GM23248 (cell line): ENCODE results near the gene ATP6V0C. TPM values are rescaled to one million over a fixed set of nuclear protein-coding genes. Genes with fewer than 3 reads are reported as not detected.

Source experiments
- DNase-seq: peaks from one replicate; pipeline ENCODE4 v3.0.0-alpha.2; 2015
- H2AFZ ChIP-seq: fragments of 200-600 bp; sonication (generic); 2 replicates; pipeline ENCODE4 v1.6.1; 2016; ENCODE audit warnings: antibody characterized with exemption
- H3F3A ChIP-seq: fragments of 200-600 bp; sonication (generic); 2 replicates; pipeline ENCODE4 v1.6.1; 2016; ENCODE audit warnings: mild to moderate bottlenecking, antibody characterized with exemption, mixed run types; ENCODE audit not compliant: insufficient read depth
- H3K27ac ChIP-seq: fragments of 200-600 bp; sonication (generic); 2 replicates; pipeline ENCODE4 v1.5.1; 2016; ENCODE audit warnings: mild to moderate bottlenecking
- H3K27me3 ChIP-seq: fragments of 200-600 bp; sonication (generic); replicated peaks from 2 replicates; pipeline ENCODE4 v1.6.1; 2016; ENCODE audit warnings: mild to moderate bottlenecking; ENCODE audit not compliant: insufficient read depth
- H3K36me3 ChIP-seq: fragments of 200-600 bp; sonication (generic); 2 replicates; pipeline ENCODE4 v1.6.1; 2016; ENCODE audit warnings: low read depth, mild to moderate bottlenecking
- H3K4me1 ChIP-seq: fragments of 200-600 bp; sonication (generic); 2 replicates; pipeline ENCODE4 v1.6.1; 2016; ENCODE audit warnings: mild to moderate bottlenecking; ENCODE audit not compliant: insufficient read depth
- H3K4me2 ChIP-seq: fragments of 200-600 bp; sonication (generic); one replicate; pipeline ENCODE4 v1.6.1; 2016; ENCODE audit warnings: mild to moderate bottlenecking; ENCODE audit not compliant: unreplicated experiment
- H3K4me3 ChIP-seq: fragments of 200-600 bp; sonication (generic); 2 replicates; pipeline ENCODE4 v1.5.1; 2016; ENCODE audit warnings: mild to moderate bottlenecking
- H3K79me2 ChIP-seq: fragments of 200-600 bp; sonication (generic); 2 replicates; pipeline ENCODE4 v1.6.1; 2016; ENCODE audit warnings: mild to moderate bottlenecking; ENCODE audit not compliant: insufficient read depth
- H3K9ac ChIP-seq: fragments of 200-600 bp; sonication (generic); 2 replicates; pipeline ENCODE4 v1.6.1; 2016; ENCODE audit warnings: mild to moderate bottlenecking
- H3K9me2 ChIP-seq: fragments of 200-600 bp; sonication (generic); 2 replicates; pipeline ENCODE4 v1.6.1; 2016; ENCODE audit warnings: mixed run types, mild to moderate bottlenecking, moderate library complexity; ENCODE audit not compliant: insufficient read depth
- H3K9me3 ChIP-seq: fragments of 200-600 bp; sonication (generic); one replicate; pipeline ENCODE4 v1.6.1; 2017; ENCODE audit warnings: low read depth
- H4K20me1 ChIP-seq: fragments of 200-600 bp; sonication (generic); 2 replicates; pipeline ENCODE4 v1.6.0; 2016; ENCODE audit not compliant: insufficient read depth
- EZH2 ChIP-seq: fragments of 200-600 bp; sonication (generic); IDR thresholded peaks from 2 replicates; pipeline ENCODE4 v1.6.1; 2018; ENCODE audit warnings: antibody characterized with exemption, mild to moderate bottlenecking; ENCODE audit not compliant: insufficient read depth, poor library complexity, severe bottlenecking
- EZH2phosphoT487 ChIP-seq: fragments of 200-600 bp; sonication (generic); IDR thresholded peaks from 2 replicates; pipeline ENCODE4 v1.6.1; 2018; ENCODE audit warnings: antibody characterized with exemption, moderate library complexity, mild to moderate bottlenecking, low read depth; ENCODE audit not compliant: insufficient read depth
- WGBS, 2 experiments: methylation state at CpG; one replicate each; pipeline ENCODE4 v1.1.6; 2015 to 2017; ENCODE audit warnings: low lambda C conversion rate in 2 of 2, low coverage in 1 of 2; ENCODE audit errors: missing lambda C conversion rate in 2 of 2; 5-methylcytosine and 5-hydroxymethylcytosine counted together
- in situ Hi-C: fragments of 300-500 bp; cut with MboI; formaldehyde crosslinking; loops from 2 replicates; pipeline ENCODE4 v1.15.0; 2020
- polyA plus RNA-seq: library from polyadenylated mRNA; unstranded; fragments of >200 nt; fragmentation: Nextera tagmentation; extraction: Ambion mirVana; gene quantifications from 2 replicates; pipeline ENCODE4 v1.2.1, GENCODE V29; 2016
- total RNA-seq: library from RNA; depleted of rRNA; stranded (reverse); fragments of >200 nt; shearing (Covaris generic); gene quantifications from 2 replicates; pipeline ENCODE4 v1.2.3, GENCODE V29; 2014

The ATP6V0C gene
- total and polyA plus RNA-seq, 2 experiments from 2014 or later = 43.2 to 186 TPM

DNA sequence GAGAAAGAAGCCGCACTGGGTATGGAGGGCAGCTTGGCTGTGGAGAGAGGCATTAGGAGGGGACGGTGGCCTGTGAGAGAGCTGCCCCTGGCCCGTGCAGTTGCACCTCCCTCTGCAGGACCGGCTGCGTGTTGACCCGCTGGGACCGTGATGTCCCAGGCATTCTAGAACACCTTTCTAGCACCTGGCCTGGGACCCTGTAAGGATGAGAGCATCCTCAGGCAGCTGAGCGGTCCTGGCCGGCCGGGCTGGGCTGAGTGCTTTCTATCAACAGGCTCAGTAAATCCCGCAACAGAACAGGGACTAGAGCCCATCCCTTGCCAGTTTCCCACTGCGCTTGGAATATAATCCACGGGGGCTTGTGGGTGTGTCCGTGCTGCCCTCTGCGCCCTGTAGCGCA, 24.2 kb upstream of the ATP6V0C start:
- Histone ChIP-seq H3K27me3 (no peaks in the 10 kb centered on the region), H3K79me2 (peaks cover 63% of the 10 kb centered on the region), H2AFZ (no peak overlapping the region), H4K20me1 (no peaks in the 10 kb centered on the region), H3K9me2 (no peaks in the 10 kb centered on the region), H3F3A (no peaks in the 10 kb centered on the region), H3K36me3 (no peaks in the 10 kb centered on the region), H3K4me1 (no peaks in the 10 kb centered on the region), H3K9me3 (no peaks in the 10 kb centered on the region), H3K27ac (no peak overlapping the region), H3K4me2 (no peak overlapping the region), H3K9ac (no peak overlapping the region), H3K4me3 (no peak overlapping the region)
- in situ Hi-C loops = no loop called here
- TF ChIP-seq EZH2 = no peak
- TF ChIP-seq EZH2phosphoT487 = no peak
- 96 to 98% methylated on average over 14 to 16 of the region's 16 CpGs for WGBS, 2 experiments
- DNase-seq = no peak

DNA sequence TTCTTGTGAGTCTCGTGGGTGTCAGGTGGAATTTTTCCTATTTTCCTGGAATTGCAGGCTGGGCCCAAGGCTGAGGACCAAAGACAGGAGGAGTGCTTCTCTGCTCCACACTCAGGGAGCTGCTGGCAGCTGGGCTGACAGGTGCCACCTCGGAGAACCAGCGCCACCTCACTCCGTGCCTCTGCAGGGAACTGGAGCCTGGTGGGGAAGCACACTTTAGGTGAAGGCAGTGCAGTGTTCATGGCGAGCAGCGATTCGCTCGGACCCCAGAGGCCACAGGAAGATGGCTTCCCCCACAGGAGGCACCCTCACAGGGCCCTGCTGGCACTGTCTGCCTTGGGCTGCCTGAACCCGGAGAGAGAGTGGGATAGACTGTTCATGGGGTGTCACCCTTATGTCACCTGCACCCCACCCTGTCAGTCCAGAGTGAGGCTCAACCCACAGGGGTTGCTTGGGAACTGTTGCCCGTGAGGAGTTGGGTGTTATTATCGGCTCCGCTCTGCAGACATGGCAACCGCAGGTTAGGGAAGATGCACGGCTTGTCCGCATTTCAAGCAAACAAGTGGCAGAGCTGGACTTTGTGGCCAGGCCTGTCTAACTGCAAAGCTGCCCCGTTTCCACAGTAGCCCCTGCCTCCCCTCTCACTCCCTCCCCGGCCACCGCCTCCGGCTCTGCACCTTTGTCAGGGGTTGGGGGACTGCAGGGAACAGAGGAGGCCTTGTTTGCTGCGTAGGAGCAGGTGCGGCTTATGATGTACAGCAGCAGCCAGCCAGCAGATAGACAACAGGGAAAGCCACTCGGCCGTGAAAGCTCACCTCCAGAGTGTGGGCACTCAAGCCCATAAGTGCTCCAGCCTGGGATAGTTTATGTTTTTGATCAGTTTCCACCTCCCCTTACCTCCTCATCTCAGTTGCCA, 23.3 kb upstream of the ATP6V0C start:
- Histone ChIP-seq H2AFZ (no peak overlapping the region), H3K27ac (no peak overlapping the region), H3K9ac (no peak overlapping the region), H3K9me2 (no peaks in the 10 kb centered on the region), H3K36me3 (no peaks in the 10 kb centered on the region), H3K4me1 (no peaks in the 10 kb centered on the region), H3K4me2 (no peak overlapping the region), H3K9me3 (no peaks in the 10 kb centered on the region), H4K20me1 (no peaks in the 10 kb centered on the region), H3F3A (no peaks in the 10 kb centered on the region), H3K27me3 (no peaks in the 10 kb centered on the region), H3K4me3 (no peak overlapping the region), H3K79me2 (peaks cover 55% of the 10 kb centered on the region)
- in situ Hi-C loops = no loop called here
- no peak for DNase-seq
- 89 to 93% methylated on average over 20 to 23 of the region's 23 CpGs for WGBS, 2 experiments
- no peak for TF ChIP-seq EZH2
- TF ChIP-seq EZH2phosphoT487 = no peak

DNA sequence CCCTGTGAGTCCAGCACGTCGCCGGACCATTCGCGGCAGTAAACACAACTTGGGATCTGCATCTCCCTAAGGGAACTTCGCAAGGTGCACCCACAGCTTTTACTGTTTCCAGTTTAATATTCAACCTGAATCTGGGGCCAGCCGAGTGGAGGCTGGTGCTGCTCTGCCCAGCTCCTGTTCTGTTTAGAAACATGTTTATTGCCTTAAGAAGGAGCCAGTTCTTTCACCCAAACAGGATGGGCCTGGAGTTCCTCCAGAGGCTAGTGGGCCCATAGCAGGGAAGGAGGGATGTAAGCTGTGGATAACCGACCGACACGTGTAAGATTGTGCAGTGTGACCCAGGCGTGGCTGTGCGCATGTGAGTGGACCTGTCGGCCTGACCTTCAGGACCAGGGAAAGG, 21.5 kb upstream of the ATP6V0C start:
- no peaks in the 10 kb centered on the region for H4K20me1 ChIP-seq
- H3K36me3 ChIP-seq = no peaks in the 10 kb centered on the region
- H3K4me1 ChIP-seq = peaks cover 3% of the 10 kb centered on the region; the same call in 1 of the 2 replicates
- H3K4me3 ChIP-seq = no peak overlapping the region
- H3K9me2 ChIP-seq = no peaks in the 10 kb centered on the region
- H3F3A ChIP-seq = no peaks in the 10 kb centered on the region
- no peak for DNase-seq
- no peak overlapping the region for H2AFZ ChIP-seq
- H3K27ac ChIP-seq = no peak overlapping the region
- no peaks in the 10 kb centered on the region for H3K9me3 ChIP-seq
- H3K9ac ChIP-seq = no peak overlapping the region
- peaks cover 37% of the 10 kb centered on the region for H3K79me2 ChIP-seq
- H3K4me2 ChIP-seq = no peak overlapping the region
- TF ChIP-seq EZH2 = no peak
- no peak for TF ChIP-seq EZH2phosphoT487
- in situ Hi-C loops = no loop called here
- 94 to 96% methylated on average over 13 of the region's 13 CpGs for WGBS, 2 experiments
- H3K27me3 ChIP-seq = no peaks in the 10 kb centered on the region

GRCh38 chr16:2493605-2494004, 20.1 kb upstream of the ATP6V0C start:
- H3K27ac ChIP-seq = no peak overlapping the region
- H3F3A ChIP-seq = no peaks in the 10 kb centered on the region
- peaks cover 6% of the 10 kb centered on the region; the same call in 1 of the 2 replicates for H3K4me1 ChIP-seq
- DNase-seq = no peak
- no peak for TF ChIP-seq EZH2
- no peak for TF ChIP-seq EZH2phosphoT487
- no peak overlapping the region for H3K4me2 ChIP-seq
- no peak overlapping the region for H2AFZ ChIP-seq
- H3K9ac ChIP-seq = no peak overlapping the region
- in situ Hi-C loops = no loop called here
- no peaks in the 10 kb centered on the region for H3K9me2 ChIP-seq
- H3K79me2 ChIP-seq = peaks cover 29% of the 10 kb centered on the region; the same call in 1 of the 2 replicates
- no peaks in the 10 kb centered on the region for H3K27me3 ChIP-seq
- no peaks in the 10 kb centered on the region for H3K36me3 ChIP-seq
- no peak overlapping the region for H3K4me3 ChIP-seq
- H4K20me1 ChIP-seq = no peaks in the 10 kb centered on the region
- 93 to 95% methylated on average over 6 of the region's 6 CpGs for WGBS, 2 experiments
- no peaks in the 10 kb centered on the region for H3K9me3 ChIP-seq
